Measurements from ENCODE around the gene OR6B1.
"Not testable (repeated sequence)": the region's sequence is repeated elsewhere in the genome, so short reads cannot be mapped to it uniquely, and the experiment has no call there.

Gene OR6B1

GRCh38 chr7:144006029-144006691, 6.0 kb downstream of the OR6B1 start:
- DNase-seq, result no peak

GRCh38 chr7:144006692-144007042, 6.5 kb downstream of the OR6B1 start:
- DNase-seq, result no peak

- DNase-seq, result no peak
Measured at GRCh38 chr7:144009361-144009760, 9.2 kb downstream of the OR6B1 start.

GRCh38 chr7:144010061-144010460, 9.9 kb downstream of the OR6B1 start:
- DNase-seq, result peak; percentile 24

- DNase-seq, result not testable (repeated sequence)
Measured at GRCh38 chr7:144010821-144011220, 10.7 kb downstream of the OR6B1 start.

GRCh38 chr7:144011458-144012230, 11.5 kb downstream of the OR6B1 start:
- no peak for DNase-seq

- no peak for DNase-seq
Measured at GRCh38 chr7:144018065-144018464, 17.9 kb downstream of the OR6B1 start.

GRCh38 chr7:144019457-144019856, 19.3 kb downstream of the OR6B1 start:
- DNase-seq, result no peak

- no peak for DNase-seq
Measured at GRCh38 chr7:144020340-144020739, 20.2 kb downstream of the OR6B1 start.

GRCh38 chr7:144022169-144022568, 22.0 kb downstream of the OR6B1 start:
- DNase-seq, result no peak

GRCh38 chr7:144023171-144023827, 23.2 kb downstream of the OR6B1 start:
- no peak for DNase-seq

- no peak for DNase-seq
Measured at GRCh38 chr7:144024213-144024612, 24.1 kb downstream of the OR6B1 start.

GRCh38 chr7:144026203-144026883, 26.2 kb downstream of the OR6B1 start:
- DNase-seq, result no peak

- DNase-seq, result no peak
Measured at GRCh38 chr7:144027070-144027469, 26.9 kb downstream of the OR6B1 start.

GRCh38 chr7:144027974-144028373, 27.9 kb downstream of the OR6B1 start:
- DNase-seq, result no peak

- no peak for DNase-seq
Measured at GRCh38 chr7:144028547-144028946, 28.4 kb downstream of the OR6B1 start.

- DNase-seq, result no peak
Measured at GRCh38 chr7:144032516-144032915, 32.4 kb downstream of the OR6B1 start.

GRCh38 chr7:144032985-144033709, 33.0 kb downstream of the OR6B1 start:
- DNase-seq, result no peak

GRCh38 chr7:144035385-144035784, 35.3 kb downstream of the OR6B1 start:
- no peak for DNase-seq

GRCh38 chr7:144036302-144036885, 36.3 kb downstream of the OR6B1 start:
- DNase-seq, result no peak

- DNase-seq, result no peak
Measured at GRCh38 chr7:144037414-144038035, 37.4 kb downstream of the OR6B1 start.

- no peak for DNase-seq
Measured at GRCh38 chr7:144038887-144039286, 38.8 kb downstream of the OR6B1 start.

All from MV-4-11 (cell line).